ENCODE measurements around the gene SLC18A2. TPM values are rescaled to one million over a fixed set of nuclear protein-coding genes. Genes with fewer than 3 reads are reported as not detected.
"Not testable (repeated sequence)": the region's sequence is repeated elsewhere in the genome, so short reads cannot be mapped to it uniquely, and the experiment has no call there.

The SLC18A2 gene
- total and polyA plus RNA-seq, 11 donors, result 0.06 to 0.32 (median 0.16) TPM; not detected in 3

DNA sequence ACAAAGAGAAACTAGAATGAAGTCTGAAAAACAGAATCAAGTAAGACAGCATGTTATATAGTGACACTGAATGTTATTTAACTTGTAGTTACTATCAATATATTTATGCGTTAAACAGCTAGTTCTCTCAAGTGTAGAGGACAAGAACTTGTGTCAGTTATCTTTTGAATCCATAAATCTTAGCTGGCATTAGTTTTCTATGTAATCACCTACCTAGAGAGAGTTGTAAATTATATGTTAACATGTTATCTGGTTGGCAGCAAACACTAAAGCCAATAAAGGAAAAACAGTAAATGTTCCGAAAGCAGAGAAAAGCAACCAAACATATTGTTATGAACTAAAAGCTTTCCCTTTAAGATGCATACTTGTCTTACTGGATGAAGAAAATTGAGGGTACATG lies 36.8 kb downstream of the SLC18A2 start:
- intact Hi-C loops (cut with DNase I), result no loop called here
- Histone ChIP-seq H3K9me3 (no peaks in the 10 kb centered on the region), H3K36me3 (peaks cover 0 to 4% (median 0%) of the 10 kb centered on the region in 9 donors), H3K27ac (no peak overlapping the region), H3K4me1 (peaks cover 0 to 3% (median 0%) of the 10 kb centered on the region in 12 donors), H3K27me3 (no peaks in the 10 kb centered on the region), H3K4me3 (no peak overlapping the region)
- ATAC-seq (no peak), DNase-seq (no peak)
- no peak for TF ChIP-seq POLR2A (IDR thresholded peaks at IDR 0.05)
- TF ChIP-seq, protein P1, sequence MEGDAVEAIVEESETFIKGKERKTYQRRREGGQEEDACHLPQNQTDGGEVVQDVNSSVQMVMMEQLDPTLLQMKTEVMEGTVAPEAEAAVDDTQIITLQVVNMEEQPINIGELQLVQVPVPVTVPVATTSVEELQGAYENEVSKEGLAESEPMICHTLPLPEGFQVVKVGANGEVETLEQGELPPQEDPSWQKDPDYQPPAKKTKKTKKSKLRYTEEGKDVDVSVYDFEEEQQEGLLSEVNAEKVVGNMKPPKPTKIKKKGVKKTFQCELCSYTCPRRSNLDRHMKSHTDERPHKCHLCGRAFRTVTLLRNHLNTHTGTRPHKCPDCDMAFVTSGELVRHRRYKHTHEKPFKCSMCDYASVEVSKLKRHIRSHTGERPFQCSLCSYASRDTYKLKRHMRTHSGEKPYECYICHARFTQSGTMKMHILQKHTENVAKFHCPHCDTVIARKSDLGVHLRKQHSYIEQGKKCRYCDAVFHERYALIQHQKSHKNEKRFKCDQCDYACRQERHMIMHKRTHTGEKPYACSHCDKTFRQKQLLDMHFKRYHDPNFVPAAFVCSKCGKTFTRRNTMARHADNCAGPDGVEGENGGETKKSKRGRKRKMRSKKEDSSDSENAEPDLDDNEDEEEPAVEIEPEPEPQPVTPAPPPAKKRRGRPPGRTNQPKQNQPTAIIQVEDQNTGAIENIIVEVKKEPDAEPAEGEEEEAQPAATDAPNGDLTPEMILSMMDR (IDR thresholded peaks at IDR 0.05), result no peak
- WGBS, 4 donors, result 93 to 97% (median 95%) methylated on average over 2 of the region's 2 CpGs

DNA sequence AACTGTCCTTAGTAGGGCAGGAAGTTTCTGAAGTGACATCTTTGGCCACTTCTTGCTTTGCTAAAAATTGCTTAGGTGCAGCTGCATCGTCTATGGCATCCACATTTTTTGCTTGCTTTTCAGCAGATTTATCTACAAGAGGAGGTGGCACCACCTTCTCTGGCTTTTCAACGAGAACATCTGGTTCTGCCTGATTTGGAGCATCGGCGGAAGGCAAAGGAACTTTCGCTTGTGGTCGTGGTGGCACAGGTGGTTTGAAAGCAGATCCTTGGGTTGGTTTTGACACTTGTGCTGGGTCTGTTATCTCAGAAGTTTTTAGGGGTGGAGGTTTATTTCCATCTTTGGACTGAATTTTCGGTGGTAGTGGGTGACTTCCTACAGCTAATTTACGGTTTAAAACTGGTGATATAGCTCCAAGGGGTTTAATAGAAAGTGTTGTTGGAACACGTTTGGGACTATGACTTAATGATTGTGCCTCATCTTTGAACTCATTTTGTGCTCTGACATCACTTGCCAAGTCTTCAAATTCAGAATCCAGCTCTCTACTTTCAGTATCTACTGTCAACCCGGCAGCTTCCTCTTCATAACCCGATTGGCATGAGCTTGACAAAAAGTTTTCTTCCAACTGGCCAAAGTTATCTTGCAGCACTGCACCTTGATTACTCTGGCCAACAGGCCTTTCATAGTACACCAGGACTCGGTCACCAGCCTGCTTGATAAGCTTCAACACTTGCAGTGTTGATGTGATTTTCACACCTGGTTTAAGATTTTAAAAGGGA lies 44.0 kb downstream of the SLC18A2 start:
- no peak for ATAC-seq
- Histone ChIP-seq H3K36me3 (peaks cover 0 to 63% (median 47%) of the 10 kb centered on the region in 9 donors), H3K4me1 (no peaks in the 10 kb centered on the region), H3K27ac (no peak overlapping the region), H3K27me3 (no peaks in the 10 kb centered on the region), H3K4me3 (no peak overlapping the region), H3K9me3 (no peaks in the 10 kb centered on the region)
- intact Hi-C loops (cut with DNase I), result no loop called here
- no peak for DNase-seq
- 79 to 89% (median 86%) methylated on average over 12 of the region's 12 CpGs for WGBS, 4 donors
- no peak for TF ChIP-seq POLR2A (IDR thresholded peaks at IDR 0.05)
- TF ChIP-seq, protein P1 (IDR thresholded peaks at IDR 0.05), result no peak

DNA sequence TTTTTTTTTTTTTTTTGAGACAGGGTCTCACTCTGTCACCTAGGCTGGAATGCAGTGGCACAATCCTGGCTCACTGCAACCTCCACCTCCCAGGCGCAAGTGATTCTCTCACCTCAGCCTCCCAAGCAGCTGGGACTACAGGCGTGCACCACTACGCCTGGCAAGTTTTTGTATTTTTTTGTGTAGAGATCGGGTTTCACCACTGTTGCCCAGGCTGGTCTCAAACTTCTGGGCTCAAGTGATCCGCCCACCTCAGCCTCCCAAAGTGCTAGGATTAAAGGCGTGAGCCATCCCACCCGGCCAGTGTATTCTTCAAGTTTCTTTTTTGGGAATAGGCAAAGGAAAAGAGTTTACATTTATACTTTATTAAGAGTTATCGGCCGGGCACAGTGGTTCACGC lies 50.0 kb downstream of the SLC18A2 start:
- H3K9me3 ChIP-seq; H3K27ac ChIP-seq; H3K4me3 ChIP-seq; ATAC-seq; intact Hi-C loops (cut with DNase I); DNase-seq; H3K27me3 ChIP-seq: not testable (repeated sequence)
- WGBS, 4 donors, result 95 to 98% (median 97%) methylated on average over 10 of the region's 10 CpGs
- Histone ChIP-seq H3K4me1 (peaks cover 0 to 11% (median 0%) of the 10 kb centered on the region in 12 donors), H3K36me3 (peaks cover 0 to 36% (median 16%) of the 10 kb centered on the region in 9 donors)

DNA sequence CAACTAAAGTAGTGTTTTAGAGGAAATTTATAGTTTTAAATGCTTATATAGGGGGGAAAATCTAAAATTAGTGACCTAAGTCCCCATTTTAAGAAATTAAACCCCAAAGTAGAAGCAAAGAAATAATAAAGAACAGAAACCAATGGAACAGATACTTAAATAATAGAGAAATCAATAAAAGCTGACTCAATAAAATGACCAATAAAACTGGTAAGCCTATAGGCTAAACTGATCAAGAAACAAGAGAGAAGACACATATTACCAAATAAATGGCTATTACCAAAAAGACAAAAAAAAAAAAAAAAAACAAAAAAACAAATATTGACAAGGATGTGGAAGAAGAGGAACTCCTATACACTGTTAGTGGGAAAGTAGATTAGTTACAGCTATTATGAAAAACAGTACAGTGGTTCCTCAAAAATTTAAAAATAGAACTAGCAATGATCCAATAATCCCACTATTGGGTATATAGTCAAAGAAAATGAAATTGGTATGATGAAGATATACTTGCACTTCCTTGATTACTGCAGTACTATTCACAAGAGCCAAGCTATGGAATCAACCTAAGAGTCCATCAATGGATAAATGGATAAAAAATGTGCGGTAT lies 53.2 kb downstream of the SLC18A2 start:
- intact Hi-C loops (cut with DNase I), result no loop called here
- Histone ChIP-seq H3K27me3 (no peaks in the 10 kb centered on the region), H3K4me3 (no peak overlapping the region), H3K9me3 (peaks cover 0 to 3% (median 0%) of the 10 kb centered on the region in 12 donors), H3K27ac (no peak overlapping the region), H3K36me3 (peaks cover 0 to 10% (median 9%) of the 10 kb centered on the region in 9 donors), H3K4me1 (peaks cover 0 to 11% (median 0%) of the 10 kb centered on the region in 12 donors)
- ATAC-seq (no peak), DNase-seq (no peak)
- TF ChIP-seq POLR2A (IDR thresholded peaks at IDR 0.05), result no peak
- TF ChIP-seq, protein P1 (IDR thresholded peaks at IDR 0.05), result no peak
- WGBS, 4 donors, result 97 to 100% (median 99%) methylated on average over 1 of the region's 1 CpG
